Coronary artery (tissue), 2 donors: Measurements from ENCODE around the gene CREB3L4.

Source experiments
- DNase-seq: peaks from one replicate; pipeline ENCODE4 v3.0.0-alpha.2; 2017; ENCODE audit warnings: low spot score
- H3K27ac ChIP-seq, 2 donors: fragments of 200-600 bp; sonication (generic); one replicate each; pipeline ENCODE4 v1.5.1; 2016 to 2019
- H3K4me3 ChIP-seq: fragments of 200-600 bp; sonication (generic); 2 replicates; pipeline ENCODE4 v1.5.1; 2016; ENCODE audit warnings: mild to moderate bottlenecking, moderate library complexity
- CTCF ChIP-seq: fragments of 200-600 bp; sonication (generic); IDR thresholded peaks from one replicate; pipeline ENCODE4 v1.5.1; 2019; ENCODE audit warnings: antibody characterized with exemption

The CREB3L4 gene

DNA sequence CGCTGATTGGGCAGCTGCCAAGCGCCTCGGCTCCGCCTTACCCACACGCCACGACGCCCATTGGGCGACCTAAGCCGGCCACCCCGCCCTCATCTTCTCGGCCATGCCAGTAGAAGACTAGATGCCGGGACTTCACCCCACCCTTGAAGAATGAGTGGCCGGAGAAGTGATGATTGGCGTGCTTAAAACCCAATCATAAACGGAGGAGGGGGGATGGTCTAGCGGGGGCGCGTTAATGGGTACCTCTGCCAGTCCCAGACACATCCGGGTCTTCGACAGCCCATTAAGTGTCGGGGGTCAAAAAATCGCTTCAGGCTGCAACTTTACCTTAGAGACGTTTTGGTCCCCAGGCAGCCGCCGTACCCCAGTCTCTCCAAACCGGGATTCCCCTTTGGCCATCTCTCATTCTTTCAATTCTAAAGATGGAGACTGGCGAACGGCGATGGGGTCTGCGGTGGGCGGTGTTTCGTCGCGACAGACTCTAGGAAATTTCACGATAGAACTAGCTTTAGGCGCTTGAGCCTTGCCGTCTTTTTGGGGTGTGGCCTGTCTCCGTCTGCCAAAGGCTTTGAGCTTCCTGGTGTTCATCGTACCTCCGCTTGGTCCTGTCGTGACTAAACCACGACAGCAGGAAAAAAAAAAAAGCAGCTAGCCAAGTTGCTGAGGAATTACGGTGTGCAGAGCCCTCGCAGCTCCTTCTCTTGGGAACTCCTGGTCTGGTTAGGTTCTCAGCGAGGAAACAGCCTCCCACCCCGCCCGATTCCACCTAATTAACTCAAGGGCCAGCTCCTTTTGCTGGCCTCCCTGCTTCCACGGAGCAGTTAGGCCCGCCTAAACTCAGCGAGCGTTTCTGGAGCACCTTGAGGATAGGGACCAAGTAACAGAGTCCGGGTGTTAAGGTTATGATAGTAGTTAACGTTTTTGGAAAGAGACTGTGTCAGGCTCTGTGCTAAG lies 44.5 kb upstream of the CREB3L4 start, which contains the start of gene GATAD2B:
Gene GATAD2B (minus strand): TSS at position 1 of the 954 bp plus-strand sequence. CDS start 94,625 bp downstream, outside the sequence.
- peak; percentile 99 for DNase-seq
- Histone ChIP-seq H3K4me3 (peak within 1 kb of the TSS; percentile 92), H3K27ac (peak within 1 kb of the TSS; percentile 74 to 98)
- no peak for TF ChIP-seq CTCF

GRCh38 chr1:153926405-153926804 lies 41.3 kb upstream of the CREB3L4 start:
- no peak for TF ChIP-seq CTCF
- no peak overlapping the region for H3K27ac ChIP-seq
- no peak overlapping the region for H3K4me3 ChIP-seq
- DNase-seq: no peak

DNA sequence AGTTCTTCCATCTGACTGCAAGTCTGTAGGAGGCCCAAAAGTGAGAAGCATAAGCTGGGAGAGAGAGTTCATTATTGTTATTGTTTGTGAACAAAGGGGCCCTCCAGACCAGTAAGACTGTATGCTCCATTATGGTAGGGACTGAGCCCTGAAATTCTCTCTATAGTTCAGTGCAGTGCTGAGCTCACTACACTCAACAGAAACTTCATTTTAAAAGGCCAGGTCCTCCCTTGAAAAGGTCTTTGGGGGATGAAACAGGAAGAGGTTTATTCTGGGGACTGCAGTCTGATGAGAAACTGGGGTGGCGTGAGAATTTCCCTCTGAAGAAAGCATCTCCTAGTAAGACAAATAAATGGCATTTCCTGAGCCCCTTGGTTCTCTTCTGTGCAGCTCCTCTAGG lies 39.5 kb upstream of the CREB3L4 start:
- Histone ChIP-seq H3K4me3 (no peak overlapping the region), H3K27ac (no peak overlapping the region)
- no peak for DNase-seq
- no peak for TF ChIP-seq CTCF

GRCh38 chr1:153928791-153929341 lies 38.8 kb upstream of the CREB3L4 start:
- no peak for TF ChIP-seq CTCF
- DNase-seq: no peak
- Histone ChIP-seq H3K27ac (no peak overlapping the region), H3K4me3 (no peak overlapping the region)

DNA sequence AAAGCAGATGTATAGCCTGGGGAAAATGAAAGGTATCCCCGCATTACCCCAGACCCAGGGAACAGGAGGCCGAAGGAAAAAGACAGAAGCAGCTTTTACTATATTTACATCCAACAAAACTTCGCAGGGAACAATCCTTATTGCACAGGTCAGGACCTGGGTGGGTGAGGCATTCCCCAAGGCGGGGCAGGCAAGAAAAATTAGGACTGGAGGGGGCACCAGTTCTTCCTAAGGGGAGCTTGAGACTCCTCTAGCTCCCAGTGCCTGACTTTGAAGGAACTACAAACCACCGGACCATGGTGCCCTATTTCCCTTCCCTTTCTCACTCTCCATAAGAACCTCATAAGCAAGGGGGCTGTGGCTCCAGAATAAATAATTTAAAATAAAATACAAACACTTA lies 38.3 kb upstream of the CREB3L4 start:
- no peak for TF ChIP-seq CTCF
- no peak for DNase-seq
- H3K4me3 ChIP-seq: no peak overlapping the region
- no peak overlapping the region for H3K27ac ChIP-seq

DNA sequence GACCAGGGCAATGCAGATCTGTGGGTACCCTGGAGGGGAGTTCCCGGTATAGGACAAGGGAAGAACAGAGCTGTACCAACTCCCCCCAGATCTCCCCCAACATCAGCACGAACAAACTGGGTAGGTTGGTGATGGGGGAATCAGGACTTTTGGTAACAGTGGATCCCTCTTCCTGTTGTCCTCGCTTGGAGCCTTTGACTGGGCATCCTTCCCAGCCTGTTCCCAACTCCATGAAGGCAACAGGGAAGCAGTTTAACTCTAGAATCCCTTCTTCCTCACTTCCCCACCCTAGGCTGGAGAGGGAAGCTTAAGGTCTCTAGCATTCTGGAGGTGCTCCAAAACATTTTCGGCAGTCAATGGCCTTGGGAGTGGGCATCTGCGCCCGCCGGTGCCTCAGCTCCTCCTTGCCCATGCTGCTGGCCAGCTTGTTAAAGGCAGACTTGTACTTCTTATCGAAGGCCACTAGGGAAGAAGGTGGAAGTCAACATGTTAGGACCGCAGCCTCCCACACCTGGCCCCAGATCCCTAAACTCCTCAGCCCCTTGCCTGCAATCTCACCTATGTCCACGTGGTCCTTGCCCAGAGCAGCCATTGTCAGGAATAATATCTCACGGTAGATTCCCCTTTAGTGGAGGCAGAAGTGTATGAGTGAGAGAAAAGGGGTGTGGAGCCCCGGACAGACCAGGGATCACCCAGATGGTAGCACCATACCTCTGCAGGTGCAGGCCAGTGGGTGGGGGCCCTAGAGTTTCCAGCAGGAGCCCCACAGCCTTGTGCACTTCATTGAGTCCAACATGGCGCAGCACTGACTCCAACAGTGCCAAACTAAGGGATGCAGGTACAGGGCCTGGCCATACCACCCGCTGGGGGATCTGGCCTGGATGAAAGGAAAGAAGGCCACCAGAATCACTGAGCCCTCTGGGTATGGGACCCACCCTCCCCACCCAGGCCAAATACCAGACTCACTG lies 37.4 kb upstream of the CREB3L4 start:
- Histone ChIP-seq H3K4me3 (no peak overlapping the region), H3K27ac (no peak overlapping the region)
- TF ChIP-seq CTCF: no peak
- peak; percentile 68 for DNase-seq
